SH-SY5Y (cell line): ENCODE results near the gene ZER1.

Experiments
- GATA2 ChIP-seq: IDR thresholded peaks from 2 replicates; pipeline ENCODE4 v1.6.1; 2011; ENCODE audit warnings: mild to moderate bottlenecking, low read depth, low read length
- GATA3 ChIP-seq: IDR thresholded peaks from 2 replicates; pipeline ENCODE4 v1.6.1; 2011; ENCODE audit warnings: low read depth, mild to moderate bottlenecking, low read length, moderate library complexity

ZER1 gene

DNA sequence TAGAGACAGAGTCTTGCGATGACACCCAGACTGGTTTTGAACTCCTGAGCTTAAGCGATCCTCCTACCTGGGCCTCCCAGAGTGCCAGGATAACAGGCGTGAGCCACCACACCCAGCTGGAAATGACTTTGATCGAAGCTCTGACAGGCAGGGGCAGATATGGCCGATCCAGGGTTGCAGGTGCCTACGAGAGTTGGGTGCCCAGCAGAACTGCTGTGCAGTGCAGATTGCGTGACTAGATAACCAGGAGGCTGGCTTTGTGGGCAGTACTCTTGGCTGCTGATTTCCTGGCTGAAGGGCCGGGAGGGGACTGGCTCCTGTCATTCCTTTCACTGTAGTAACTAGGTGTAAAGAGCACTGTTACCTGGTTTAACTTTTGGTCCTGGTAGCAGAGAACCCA, 27.2 kb upstream of the ZER1 start:
- no peak for TF ChIP-seq GATA2
- TF ChIP-seq GATA3: no peak

GRCh38 chr9:128792978-128793686, 21.4 kb upstream of the ZER1 start:
- TF ChIP-seq GATA3 (no peak), GATA2 (no peak)

- TF ChIP-seq GATA2: no peak
- no peak for TF ChIP-seq GATA3
Observed at GRCh38 chr9:128792134-128792533, 20.4 kb upstream of the ZER1 start.

GRCh38 chr9:128790536-128790935, 18.8 kb upstream of the ZER1 start:
- TF ChIP-seq GATA3 (no peak), GATA2 (no peak)

DNA sequence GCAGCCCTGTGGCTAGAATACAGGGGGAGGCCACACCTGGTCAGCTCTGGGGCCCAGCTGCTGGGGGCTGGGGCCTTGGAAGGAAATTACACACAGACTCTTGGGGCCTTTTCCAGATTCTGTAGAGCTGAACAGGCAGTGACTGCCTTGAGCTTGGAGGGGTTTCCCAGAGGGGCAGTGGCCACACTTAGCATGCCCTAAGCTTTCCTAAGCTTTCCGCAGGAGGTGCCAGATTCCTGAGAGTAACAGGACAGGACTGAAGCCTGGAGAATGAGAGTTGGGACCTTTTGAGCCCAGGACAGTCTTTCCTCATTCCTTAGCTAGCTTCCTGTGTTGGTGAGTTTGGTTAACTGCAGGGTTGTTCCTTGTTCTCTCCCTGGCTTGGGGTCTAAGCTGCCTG, 16.7 kb upstream of the ZER1 start:
- TF ChIP-seq GATA2: no peak
- no peak for TF ChIP-seq GATA3

DNA sequence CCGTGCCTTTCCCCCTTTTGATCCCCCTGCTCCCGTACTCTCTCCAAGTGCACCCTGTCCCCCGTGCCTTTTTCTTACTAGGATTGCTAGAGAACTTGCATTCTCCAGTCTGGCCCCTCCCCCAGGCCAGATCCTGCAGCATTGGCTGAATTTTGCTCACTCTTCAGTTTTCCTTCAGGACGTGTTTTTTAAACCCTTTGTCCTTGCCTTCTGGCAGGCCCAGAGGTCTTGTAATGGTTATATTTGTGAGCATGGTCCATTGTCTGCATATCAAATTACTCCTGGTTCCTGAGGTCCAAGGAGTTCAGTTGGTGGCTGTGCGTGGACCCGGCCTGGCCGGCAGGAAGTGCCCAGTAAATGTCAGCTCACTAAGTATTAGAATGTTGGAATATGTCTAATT, 15.9 kb upstream of the ZER1 start:
- TF ChIP-seq GATA2 (no peak), GATA3 (no peak)

- TF ChIP-seq GATA2 (no peak), GATA3 (no peak)
Observed at GRCh38 chr9:128786681-128787601, 15.2 kb upstream of the ZER1 start, which contains the start of gene TBC1D13. Gene TBC1D13 (plus strand): TSS chr9:128787253. CDS start chr9:128787354, 101 bp downstream.

DNA sequence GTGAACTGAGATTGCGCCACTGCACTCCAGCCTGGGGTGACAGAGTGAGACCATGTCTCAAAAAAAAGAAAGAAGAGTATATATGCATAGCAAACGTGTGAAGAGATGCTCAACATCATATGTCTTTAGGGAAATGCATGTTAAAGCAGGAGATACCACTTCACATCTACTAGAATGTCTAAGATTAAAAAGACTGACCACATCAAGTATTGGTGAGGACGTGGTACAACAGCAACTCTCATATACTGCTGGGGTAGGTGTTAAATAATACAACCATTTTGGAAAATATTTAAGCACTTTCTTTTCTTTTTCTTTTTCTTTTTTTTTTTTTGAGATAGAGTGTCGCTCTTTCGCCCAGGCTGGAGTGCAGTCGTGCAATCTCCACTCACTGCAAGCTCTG, 13.7 kb upstream of the ZER1 start:
- TF ChIP-seq GATA2: no peak
- TF ChIP-seq GATA3: no peak

DNA sequence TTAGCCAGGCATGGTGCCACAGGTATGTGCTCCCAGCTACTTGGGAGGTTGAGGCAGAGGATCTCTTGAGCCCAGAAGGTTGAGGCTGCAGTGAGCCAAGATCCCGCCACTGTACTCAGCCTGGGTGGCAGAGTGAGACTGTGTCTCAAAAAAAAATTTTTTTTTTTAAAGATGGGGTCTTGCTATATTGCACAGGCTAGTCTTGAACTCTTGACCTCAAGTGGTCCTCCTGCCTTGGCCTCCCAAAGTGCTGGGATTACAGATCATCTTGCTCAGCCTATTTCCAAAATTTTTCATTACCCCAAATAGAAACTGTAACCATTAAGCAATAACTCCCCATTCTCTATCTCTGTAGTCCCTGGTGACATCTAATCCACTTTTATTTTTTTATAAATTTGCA, 10.9 kb upstream of the ZER1 start:
- TF ChIP-seq GATA2: no peak
- no peak for TF ChIP-seq GATA3

DNA sequence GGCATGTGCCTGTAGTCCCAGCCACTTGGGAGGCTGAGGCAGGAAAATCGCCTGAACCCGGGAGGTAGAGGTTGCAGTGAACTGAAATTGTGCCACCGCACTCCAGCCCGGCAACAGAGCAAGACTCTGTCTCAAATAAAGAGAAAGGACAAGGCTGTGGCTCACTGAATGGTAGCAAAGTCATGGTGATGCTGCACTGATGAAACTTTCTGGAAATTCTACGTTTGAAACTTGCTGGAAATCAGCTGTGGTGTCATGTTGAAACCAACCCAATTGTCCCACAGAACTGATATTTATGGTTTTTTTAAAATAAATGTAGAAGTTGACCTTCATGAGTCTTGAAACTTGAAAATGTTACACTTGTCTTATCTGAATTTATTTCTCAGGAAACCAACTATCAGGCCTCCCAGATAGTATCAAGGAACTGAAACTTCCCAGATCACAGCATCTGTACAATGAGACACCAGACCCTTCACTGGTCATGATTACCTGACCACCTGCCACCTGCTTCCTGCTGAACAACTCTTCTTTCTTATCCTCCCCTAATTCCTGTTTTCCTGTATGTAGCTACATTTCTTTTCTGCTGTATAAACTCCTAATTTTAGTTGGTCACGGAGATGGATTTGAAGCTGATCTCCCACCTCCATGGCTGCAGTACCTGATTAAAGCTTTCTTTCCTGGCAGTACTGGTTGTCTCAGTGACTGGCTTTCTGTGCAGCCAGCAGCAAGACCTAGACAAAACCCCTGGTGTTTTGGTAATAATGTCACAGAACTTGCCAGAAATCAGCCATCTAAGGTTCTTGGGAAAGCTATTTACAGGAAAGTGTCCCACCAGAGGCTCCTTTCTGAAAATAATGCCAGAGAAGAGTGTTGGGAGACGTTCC, 9.7 kb upstream of the ZER1 start:
- TF ChIP-seq GATA2 (no peak), GATA3 (no peak)

DNA sequence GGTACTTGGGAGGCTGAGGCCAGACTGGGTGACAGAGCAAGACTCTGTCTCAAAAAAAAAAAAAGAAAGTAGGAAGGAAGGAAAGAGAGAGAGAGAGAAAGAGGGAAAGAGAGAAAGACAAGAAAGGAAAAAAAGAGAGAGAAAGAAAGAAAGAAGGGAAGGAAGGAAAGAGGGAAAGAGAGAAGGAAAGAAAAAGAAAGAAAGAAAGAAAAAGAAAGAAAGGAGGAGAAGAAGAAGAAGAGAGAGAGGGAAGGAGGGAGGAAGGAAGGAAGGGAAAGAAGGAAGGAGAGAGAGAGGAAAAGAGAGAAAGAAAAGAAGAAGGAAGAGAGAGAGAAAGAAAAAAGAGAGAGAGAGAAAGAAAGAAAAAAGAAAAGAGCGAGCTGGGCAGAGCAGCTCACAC, 3.1 kb upstream of the ZER1 start:
- TF ChIP-seq GATA3: no peak
- TF ChIP-seq GATA2: no peak

DNA sequence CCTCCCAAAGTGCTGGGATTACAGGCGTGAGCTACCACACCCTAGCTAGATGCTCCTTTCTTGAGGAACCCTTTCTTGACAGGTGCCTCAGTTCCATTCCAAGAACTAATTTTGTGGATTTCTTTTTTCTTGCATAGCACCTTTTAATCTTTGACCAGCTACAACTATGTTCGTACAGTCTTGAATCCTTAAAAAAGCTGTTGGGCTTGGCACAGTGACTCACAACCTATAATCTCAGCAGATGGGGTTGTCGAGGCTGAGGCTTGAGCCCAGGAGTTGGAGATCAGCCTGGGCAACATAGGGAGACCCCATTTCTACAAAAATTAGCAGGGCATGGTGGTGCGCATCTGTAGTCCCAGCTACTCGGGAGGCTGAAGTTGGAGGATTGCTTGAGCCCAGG, 1.3 kb upstream of the ZER1 start:
- TF ChIP-seq GATA2: no peak
- no peak for TF ChIP-seq GATA3

DNA sequence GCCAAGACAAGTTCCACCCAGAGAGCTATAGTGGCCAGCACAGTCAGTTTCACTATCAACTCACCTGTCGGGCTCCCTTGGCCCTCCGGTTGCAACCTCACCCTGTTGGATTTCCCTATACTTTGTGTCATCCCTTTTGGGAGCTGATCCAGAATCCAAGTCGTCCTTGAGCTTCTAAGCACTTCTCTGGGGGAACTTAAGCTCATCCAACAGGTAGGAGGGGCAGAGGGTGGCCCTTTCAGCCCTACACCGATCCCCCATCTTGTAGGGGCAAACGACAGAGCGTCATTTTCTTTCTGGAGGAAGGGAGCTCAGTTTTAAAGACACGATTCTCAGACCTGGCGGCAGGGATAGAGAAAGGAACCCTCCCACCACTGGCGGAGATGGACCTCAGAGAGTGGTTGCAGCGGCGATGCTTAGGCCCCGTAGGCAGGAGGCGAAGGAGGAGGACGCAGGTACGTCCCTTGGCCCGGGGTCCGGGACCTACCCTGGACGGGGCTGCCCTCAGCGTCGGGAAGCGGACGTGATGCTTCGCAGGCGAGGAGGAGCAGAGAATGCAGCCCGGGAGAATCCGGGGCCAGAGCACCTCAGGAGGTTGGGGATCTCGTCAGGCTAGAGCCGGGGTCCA, 519 bp downstream of the ZER1 start:
- TF ChIP-seq GATA3 (no peak), GATA2 (no peak)

GRCh38 chr9:128770286-128771030, 1.3 kb downstream of the ZER1 start:
- TF ChIP-seq GATA3 (no peak), GATA2 (no peak)

DNA sequence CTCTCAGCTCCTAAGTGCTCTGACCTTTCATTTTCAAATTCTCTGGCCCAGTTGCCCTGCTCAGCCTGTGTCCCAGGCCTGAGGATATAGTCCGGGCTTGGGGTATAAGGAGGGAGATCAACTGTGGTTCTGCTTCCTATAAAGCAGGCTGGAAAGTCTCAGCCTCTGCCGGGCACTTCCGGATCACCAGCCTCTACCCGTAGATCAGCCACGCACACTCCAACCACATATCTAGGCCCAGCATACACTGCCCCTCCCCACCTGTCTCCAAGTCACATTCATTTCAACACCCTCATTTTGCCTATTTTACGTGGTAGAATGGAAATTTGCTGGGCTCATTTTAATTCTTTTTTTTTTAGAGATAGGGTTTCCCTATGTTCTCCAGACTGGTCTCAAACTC, 3.1 kb downstream of the ZER1 start:
- no peak for TF ChIP-seq GATA3
- no peak for TF ChIP-seq GATA2
